ENCODE measurements around the gene SYCE3.

DNA sequence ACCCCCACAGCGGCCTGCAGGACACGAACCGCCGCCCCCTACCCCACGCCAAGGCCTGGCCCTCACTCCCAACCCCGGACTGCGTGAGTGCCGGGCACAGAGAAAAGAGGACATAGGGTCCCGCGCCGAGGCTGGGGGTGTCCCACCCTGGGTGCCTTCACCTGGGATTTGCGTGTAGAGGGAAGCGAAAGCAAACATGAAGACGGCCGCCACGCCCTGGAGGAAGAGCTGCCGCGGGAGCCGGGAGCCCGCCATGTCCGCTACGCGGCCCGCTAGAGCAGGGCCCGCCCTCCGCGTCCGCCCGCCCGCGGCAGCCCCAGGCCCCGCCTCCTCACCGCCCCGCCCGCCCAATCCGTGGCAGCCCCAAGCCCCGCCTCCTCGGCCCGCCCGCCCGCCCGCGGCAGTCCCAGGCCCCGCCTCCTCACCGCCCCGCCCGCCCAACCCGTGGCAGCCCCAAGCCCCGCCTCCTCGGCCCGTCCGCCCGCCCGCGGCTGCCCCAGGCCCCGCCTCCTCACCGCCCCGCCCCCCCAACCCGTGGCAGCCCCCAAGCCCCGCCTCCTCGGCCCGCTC lies 55.2 kb downstream of the SYCE3 start, which contains the start of gene LMF2:
- TF ChIP-seq TCF4 (CRISPR knock-in tag; IDR thresholded peaks at IDR 0.05; ENCODE audit: borderline replicate concordance) (no peak), RARB (CRISPR knock-in tag; IDR thresholded peaks at IDR 0.05) (no peak), CREB5 (CRISPR knock-in tag; IDR thresholded peaks at IDR 0.05; ENCODE audit: low read depth) (no peak), PPARA (CRISPR knock-in tag; IDR thresholded peaks at IDR 0.05; ENCODE audit: borderline replicate concordance) (no peak), ZNF565 (CRISPR knock-in tag; conservative IDR thresholded peaks at IDR 0.05; ENCODE audit: low read depth) (no peak), PATZ1 (CRISPR knock-in tag; IDR thresholded peaks at IDR 0.05; ENCODE audit: borderline replicate concordance) (no peak), ZNF70 (CRISPR knock-in tag; IDR thresholded peaks at IDR 0.05) (no peak), ZFP30 (CRISPR knock-in tag; IDR thresholded peaks at IDR 0.05) (no peak), ARNTL (CRISPR knock-in tag; IDR thresholded peaks at IDR 0.05; ENCODE audit: borderline replicate concordance, low read depth) (no peak), TSHZ2 (CRISPR knock-in tag; IDR thresholded peaks at IDR 0.05) (no peak), ZFP3 (CRISPR knock-in tag; IDR thresholded peaks at IDR 0.05) (no peak)

All from SK-N-SH treated with all-trans-retinoic acid at 6 μM for 48 hours (cell line).